Renal cortical epithelial cell (primary cell): ENCODE measurements around the gene RNF144A. TPM values are rescaled to one million over a fixed set of nuclear protein-coding genes. Genes with fewer than 3 reads are reported as not detected.
A peak's percentile ranks its signal among the peaks of the same experiment; 100 is the strongest.

ENCODE experiments used
- DNase-seq: peaks from one replicate; pipeline ENCODE4 v3.0.0-alpha.2; 2011; ENCODE audit warnings: low read depth
- total RNA-seq: library from RNA; depleted of rRNA; stranded (reverse); fragments of >200 nt; gene quantifications from 2 replicates; pipeline ENCODE4 v1.2.3, GENCODE V29; 2014

The RNF144A gene
- total RNA-seq, 1 donor from 2014 or later: 1.8 TPM

DNA sequence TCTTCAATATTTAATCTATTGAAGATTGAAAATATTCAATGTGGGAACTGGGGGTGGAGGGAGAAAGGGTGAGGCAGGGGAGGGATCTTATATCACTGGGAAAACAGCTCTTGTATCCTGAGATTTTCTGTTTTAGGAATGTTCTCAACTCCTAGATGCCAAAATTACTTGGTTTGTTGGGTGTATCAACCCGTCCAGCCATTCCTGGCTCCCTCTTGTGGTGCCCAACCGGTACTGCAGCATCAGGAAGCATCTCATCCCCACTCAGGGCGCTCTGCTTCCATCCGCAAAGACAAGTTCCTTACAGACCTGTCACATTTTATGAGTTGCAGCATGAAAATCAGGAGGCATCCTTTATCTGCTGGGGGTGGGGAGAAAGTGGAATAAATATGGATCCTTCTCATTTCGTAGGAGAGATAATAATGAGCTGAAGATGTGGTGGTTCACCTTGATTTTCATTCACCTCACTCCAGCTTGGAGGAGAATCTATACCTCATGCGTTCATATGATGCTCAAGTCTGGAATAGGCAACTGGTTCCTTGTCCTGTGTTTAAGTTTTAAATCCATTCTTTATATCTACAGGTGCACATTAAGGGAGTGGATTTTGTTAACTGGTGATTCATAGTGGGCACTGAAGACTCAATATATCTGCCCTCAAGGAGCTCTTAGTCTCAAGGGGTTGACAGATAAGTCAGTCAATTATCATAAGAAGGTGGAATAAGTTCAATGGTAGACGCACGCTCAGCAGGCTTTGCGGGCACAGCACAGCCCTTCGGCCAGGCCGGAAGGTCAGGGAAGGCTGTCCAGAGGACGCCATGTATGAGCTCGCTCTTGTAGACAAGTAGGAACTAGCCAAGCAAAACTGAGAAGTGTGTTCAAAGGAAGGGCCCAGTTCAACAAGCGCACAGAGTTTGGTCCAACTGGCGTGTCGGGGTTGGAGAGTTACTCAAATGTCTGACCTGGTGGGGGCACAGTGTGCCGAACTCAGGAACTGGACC lies 127.3 kb downstream of the RNF144A start:
- DNase-seq: peak; percentile 29

- no peak for DNase-seq
Measured at GRCh38 chr2:7045601-7046590, 128.7 kb downstream of the RNF144A start.

GRCh38 chr2:7047661-7048060 lies 130.4 kb downstream of the RNF144A start:
- no peak for DNase-seq

GRCh38 chr2:7048762-7049294 lies 131.6 kb downstream of the RNF144A start:
- no peak for DNase-seq

- no peak for DNase-seq
Measured at GRCh38 chr2:7052404-7052803, 135.2 kb downstream of the RNF144A start.

DNA sequence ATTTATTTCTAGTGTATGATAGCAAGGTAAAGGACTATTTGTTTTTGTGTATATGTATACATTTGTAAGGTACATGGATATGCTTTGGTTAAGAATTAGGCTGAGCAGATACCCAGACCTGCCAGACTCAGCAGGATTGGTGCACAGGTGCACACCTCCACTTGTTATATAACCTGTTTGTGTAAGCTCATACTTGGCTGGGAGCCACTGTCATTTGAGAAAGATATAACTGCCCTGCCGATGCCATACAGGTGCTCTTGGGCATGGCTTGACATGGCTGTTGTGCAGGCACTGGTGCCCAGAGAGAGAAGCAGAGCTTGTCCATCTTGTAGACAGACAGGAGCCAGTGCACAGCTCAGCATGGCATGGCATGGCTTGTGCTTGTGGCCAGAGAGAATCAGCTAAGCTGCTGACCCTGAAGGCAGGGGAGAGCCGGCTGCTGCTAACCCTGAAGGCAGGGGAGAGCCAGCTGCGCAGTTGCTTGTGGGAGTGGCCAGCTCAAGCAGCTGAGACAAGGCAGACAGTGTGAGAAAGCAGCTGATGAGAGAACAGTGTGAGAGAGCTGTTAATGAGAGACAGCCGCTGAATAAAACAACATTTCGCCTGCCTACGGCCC lies 136.5 kb downstream of the RNF144A start:
- no peak for DNase-seq

DNA sequence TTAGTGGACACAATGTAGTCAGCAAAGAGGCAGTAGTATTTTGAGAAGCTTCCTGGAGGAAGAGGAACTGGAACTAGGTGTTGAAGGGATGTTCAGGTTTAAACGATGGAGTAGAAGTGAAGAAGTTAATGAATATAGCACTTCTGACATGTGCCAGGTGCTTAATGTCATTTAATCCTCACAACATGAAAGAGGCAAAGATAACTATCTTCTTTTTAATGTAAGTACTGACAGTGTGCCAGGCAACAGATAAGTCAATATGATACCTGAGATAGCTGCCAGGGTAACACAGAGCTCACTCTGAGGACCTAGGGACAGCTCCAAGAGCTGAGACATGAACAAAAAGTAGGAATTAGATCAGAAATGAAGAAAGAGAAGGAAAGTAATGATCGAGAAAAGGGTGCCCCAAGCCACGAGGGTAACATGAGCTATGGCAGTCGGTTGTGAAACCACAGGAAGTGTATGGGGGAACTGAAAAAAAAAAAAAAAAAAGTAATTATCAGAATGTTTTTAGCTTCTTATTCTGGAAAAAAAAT lies 140.7 kb downstream of the RNF144A start:
- no peak for DNase-seq

GRCh38 chr2:7060156-7060555 lies 142.9 kb downstream of the RNF144A start:
- no peak for DNase-seq

- no peak for DNase-seq
Measured at GRCh38 chr2:7060631-7061449, 143.6 kb downstream of the RNF144A start.

- no peak for DNase-seq
Measured at GRCh38 chr2:7061450-7061789, 144.2 kb downstream of the RNF144A start.

DNA sequence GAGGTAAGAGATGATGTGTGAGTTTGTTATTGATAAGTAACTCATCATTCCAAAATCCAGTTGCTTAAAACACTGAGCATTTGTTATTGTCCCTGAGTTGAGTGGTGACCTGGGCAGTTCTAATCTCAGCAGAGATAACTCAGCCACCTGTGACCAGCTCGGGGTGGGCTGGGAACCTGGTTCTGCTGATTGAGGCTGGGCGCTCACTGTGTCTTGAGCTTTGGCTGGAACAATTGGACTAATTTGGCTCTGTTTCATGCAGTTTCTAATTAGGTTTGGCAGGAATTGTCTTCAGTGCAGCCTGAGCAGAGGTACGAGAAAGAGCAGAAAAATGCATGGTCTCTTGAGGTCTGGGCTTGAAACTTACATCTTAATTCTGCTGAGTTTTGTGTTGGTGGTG lies 144.7 kb downstream of the RNF144A start:
- DNase-seq: no peak

DNA sequence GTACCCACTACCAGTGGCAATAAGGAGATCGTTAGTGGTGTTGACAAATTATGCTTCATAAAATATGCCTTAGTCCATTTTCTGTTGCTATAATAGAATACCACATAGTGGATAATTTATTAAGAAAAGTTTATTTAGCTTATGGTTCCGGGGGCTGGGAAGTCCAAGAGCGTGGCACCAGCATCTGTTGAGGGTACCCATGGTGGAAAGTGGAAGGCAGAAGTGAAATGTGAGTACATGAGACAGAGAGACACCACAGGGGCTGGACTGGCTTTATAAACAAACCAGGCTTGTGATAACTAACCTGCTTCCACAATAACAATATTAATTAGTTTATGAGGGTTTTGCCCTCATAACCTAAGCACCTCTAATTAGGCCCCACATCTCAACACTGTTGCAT lies 146.6 kb downstream of the RNF144A start:
- DNase-seq: no peak

DNA sequence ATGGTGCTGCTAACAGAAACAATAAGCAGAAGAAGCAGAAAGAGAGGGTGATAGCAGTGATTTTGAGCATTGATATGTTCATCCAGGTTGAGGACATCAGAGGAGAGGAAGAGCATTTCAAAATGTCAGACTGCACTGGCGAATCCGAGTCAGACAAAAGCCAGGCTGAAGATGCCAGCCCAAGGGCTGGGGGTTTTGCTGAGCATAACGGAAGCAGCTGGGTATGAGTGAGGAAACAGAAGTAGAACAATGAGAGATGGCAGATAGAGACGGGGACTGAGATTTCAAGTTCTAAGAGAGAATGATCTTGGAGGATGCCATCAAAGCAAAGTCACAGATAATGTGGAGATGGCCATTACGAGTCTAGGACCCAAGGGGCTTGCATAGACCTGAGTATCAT lies 151.2 kb downstream of the RNF144A start:
- no peak for DNase-seq

GRCh38 chr2:7070483-7070882 lies 153.3 kb downstream of the RNF144A start:
- DNase-seq: no peak

- DNase-seq: no peak
Measured at GRCh38 chr2:7071154-7071553, 153.9 kb downstream of the RNF144A start.

DNA sequence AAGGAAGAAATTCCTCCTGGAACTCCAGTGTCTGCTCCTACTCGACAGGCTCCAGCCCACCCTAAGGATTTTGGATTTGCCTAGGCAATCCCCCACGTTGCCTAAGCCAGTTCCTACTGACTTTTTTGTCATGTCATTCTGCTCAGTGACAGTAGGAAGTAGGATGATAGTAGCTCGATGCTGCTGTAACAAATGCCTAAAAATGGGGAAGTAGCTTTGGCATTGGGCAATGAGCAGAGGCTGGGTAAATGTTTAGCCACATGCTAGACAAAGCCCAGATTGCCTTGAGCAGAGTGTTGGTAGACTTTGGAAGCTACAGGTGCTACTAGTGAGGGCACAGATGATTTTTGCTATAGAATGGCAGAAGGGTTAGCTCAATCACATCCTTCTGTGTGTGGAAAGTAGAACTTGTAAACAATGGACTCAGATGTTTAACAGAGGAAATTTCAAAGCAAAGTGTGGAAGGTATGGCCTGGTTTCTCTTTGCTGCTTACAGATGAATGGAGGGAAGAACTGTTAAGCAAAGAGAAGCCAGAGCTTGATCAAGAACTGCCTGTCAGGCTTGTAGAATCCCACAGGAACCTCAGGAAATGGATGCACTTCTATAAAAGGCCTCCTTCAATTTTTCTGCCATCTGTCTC lies 154.8 kb downstream of the RNF144A start:
- DNase-seq: no peak

GRCh38 chr2:7073901-7074300 lies 156.7 kb downstream of the RNF144A start:
- DNase-seq: no peak

DNA sequence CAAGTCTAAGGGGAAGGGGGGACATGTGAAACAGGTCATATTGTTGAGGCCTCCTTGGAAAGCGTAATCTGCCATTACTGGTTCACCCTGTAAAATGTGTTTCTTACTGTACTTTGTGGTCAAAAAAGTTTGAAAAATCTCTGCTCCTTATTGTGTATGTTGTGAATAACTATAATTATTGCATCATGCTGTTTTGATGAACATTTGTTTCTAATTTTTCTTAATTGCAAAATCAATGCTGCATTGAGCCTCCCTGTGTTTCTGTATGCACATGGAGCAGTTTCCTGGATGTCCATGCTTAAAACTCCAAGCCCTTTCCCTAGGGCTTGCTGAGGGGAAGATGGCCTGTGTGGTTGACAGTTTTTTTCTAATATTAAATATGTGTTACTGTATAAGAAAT lies 158.6 kb downstream of the RNF144A start:
- DNase-seq: no peak

- no peak for DNase-seq
Measured at GRCh38 chr2:7077660-7078267, 160.6 kb downstream of the RNF144A start.
